LNCAP (cell line): ENCODE data around the gene PRELID1.

Source experiments
- TF ChIP-seq, protein P1 (sequence below): fragments of 450-650 bp; IDR thresholded peaks from 2 replicates; pipeline ENCODE4 v1.5.1; 2017; ENCODE audit warnings: mild to moderate bottlenecking

The PRELID1 gene

GRCh38 chr5:177312649-177313181 is 9.1 kb downstream of the PRELID1 start:
- TF ChIP-seq, protein P1, sequence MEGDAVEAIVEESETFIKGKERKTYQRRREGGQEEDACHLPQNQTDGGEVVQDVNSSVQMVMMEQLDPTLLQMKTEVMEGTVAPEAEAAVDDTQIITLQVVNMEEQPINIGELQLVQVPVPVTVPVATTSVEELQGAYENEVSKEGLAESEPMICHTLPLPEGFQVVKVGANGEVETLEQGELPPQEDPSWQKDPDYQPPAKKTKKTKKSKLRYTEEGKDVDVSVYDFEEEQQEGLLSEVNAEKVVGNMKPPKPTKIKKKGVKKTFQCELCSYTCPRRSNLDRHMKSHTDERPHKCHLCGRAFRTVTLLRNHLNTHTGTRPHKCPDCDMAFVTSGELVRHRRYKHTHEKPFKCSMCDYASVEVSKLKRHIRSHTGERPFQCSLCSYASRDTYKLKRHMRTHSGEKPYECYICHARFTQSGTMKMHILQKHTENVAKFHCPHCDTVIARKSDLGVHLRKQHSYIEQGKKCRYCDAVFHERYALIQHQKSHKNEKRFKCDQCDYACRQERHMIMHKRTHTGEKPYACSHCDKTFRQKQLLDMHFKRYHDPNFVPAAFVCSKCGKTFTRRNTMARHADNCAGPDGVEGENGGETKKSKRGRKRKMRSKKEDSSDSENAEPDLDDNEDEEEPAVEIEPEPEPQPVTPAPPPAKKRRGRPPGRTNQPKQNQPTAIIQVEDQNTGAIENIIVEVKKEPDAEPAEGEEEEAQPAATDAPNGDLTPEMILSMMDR = no peak

DNA sequence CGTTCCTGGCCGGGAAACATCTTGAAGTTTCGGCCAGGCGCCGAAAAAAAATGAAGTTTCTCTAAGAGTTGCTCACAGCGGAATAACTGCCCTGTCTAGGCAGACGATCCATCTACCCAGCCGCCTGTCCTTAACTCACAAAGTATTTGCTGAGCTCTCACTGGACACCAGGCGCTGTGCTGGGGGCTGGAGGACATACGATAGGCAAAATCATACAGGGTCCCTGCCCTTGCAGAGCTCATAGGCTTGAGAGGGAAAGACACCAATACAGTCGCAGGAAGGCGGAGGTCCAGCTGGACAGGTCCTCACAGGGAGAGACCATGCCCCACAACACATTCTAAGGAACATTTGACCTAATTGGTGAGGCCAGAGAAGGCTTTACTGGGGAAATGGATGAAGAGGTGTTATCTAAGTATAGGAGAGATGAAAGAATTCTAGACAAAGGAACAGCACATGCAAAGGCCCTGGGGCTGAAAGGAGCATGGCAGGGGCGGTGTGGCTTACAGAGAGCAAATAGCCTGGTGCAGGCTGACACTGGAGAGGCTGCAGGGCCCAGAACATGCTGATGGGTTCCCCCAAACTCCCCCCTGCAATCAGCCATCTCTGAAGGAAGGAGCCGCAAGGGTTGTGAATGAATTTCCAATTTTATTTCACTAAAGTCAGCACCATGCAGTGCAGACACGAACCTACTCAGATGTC is 10.1 kb downstream of the PRELID1 start:
- TF ChIP-seq, protein P1 = no peak

- TF ChIP-seq, protein P1 = no peak
Measured at GRCh38 chr5:177314376-177315342, 11.1 kb downstream of the PRELID1 start.

GRCh38 chr5:177315411-177315810 is 11.8 kb downstream of the PRELID1 start:
- TF ChIP-seq, protein P1 = no peak

DNA sequence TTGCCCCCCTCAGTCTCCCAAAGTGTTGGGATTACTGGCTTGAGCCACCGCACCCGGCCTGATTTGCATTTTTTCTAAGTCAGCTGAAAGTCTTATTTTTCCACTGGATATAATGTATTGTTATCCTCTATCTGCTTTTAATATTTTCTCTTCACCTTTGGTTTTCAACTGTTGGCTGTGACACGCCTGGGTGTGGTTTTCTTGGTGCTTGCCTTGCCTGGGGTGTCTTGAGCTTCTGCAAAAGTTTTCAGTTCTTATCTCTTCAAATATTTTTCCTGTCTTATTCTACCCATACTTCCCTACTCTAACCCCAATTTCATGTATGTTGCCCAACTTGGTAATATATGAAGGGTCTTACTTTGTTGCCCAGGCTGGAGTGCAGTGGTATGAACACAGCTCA is 12.4 kb downstream of the PRELID1 start:
- TF ChIP-seq, protein P1 = no peak

GRCh38 chr5:177317959-177318377 is 14.4 kb downstream of the PRELID1 start:
- TF ChIP-seq, protein P1 = peak; percentile 95

DNA sequence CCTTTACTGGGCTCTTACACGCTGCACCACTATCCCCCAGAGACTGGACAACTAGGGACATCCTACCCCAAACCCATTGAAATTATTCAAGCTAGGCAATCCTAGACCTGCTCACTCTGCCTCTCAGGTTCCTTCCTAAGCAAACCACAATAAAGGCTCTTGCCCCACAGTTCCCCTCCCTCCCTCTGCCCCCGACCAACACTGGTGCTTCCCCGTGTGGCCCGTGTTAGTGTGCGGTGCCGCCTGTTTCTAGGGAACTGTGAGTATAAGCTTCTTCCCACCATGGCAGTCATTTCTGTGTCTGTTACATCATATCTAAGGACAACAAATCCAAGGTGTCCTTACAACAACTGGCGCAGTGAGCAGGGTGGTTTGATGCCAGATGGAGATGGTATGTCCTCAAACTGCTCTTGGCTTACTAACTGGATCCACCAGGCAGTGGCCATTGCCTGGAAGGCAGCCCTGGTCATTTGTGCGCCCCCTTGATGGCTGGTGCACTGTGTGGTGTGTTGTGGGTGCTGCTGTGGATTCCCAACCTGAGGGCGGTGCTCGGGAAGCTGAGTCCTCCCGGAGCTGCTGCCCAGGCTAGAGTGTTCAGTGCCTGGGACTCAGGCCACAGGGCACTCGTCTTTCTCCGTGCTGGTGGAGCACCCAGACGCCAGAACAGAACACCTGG is 16.5 kb downstream of the PRELID1 start:
- TF ChIP-seq, protein P1 = no peak
